GM12892 (cell line): ENCODE results near the gene MTFR1L.

Source experiments
- POLR2A ChIP-seq: IDR thresholded peaks from 2 replicates; pipeline ENCODE4 v1.6.1; 2011; ENCODE audit warnings: low read depth, low read length, control low read depth
- POLR2AphosphoS5 ChIP-seq: IDR thresholded peaks from 2 replicates; pipeline ENCODE4 v1.6.1; 2011; ENCODE audit warnings: low read depth, low read length, control low read depth

GRCh38 chr1:25821630-25822091 is 1.9 kb downstream of the MTFR1L start:
- TF ChIP-seq POLR2A (no peak), POLR2AphosphoS5 (no peak)
